Measurements from ENCODE around the gene ZBTB47.

GRCh38 chr3:42680806-42681205, 27.3 kb downstream of the ZBTB47 start:
- TF ChIP-seq CTCF (IDR thresholded peaks at IDR 0.05; ENCODE audit: borderline replicate concordance, extremely low read depth, low read length, poor library complexity, severe bottlenecking) (no peak), EZH2 (IDR thresholded peaks at IDR 0.05; ENCODE audit: borderline replicate concordance, low read depth, low read length, severe bottlenecking) (no peak)

Measured in DND-41 (cell line).